Measurements from ENCODE around the gene PADI1.

- no peak for TF ChIP-seq EZH2 (IDR thresholded peaks at IDR 0.05)
- TF ChIP-seq POLR2AphosphoS5 (IDR thresholded peaks at IDR 0.05; ENCODE audit: borderline replicate concordance, low read depth, low read length): no peak
- no peak for TF ChIP-seq FOXP2 (optimal IDR thresholded peaks at IDR 0.05; ENCODE audit: control extremely low read depth, extremely low read length, insufficient read depth)
Observed at GRCh38 chr1:17286646-17287045, 81.7 kb downstream of the PADI1 start.
